IPS-18c (cell line): Measurements from ENCODE around the gene TAS2R60.
"Not testable (repeated sequence)": the region's sequence is repeated elsewhere in the genome, so short reads cannot be mapped to it uniquely, and the experiment has no call there.

Source experiments
- H3K4me3 ChIP-seq: 2 replicates; pipeline ENCODE4 v1.7.0; 2013; ENCODE audit warnings: low read depth, mild to moderate bottlenecking, low read length, moderate library complexity; ENCODE audit not compliant: insufficient read depth
- H3K9me3 ChIP-seq: one replicate; pipeline ENCODE4 v1.6.1; 2013; ENCODE audit warnings: mild to moderate bottlenecking, low read length, moderate library complexity; ENCODE audit not compliant: control insufficient read depth, insufficient read depth

TAS2R60 gene

GRCh38 chr7:143443153-143443552 is at the start of gene TAS2R60:
Gene TAS2R60, plus strand, starts transcription at chr7:143443453. Its CDS starts 0 bp downstream, at chr7:143443453.
- Histone ChIP-seq H3K9me3 (no peaks in the 10 kb centered on the region), H3K4me3 (no peak within 1 kb of the TSS)

- Histone ChIP-seq H3K4me3 (no peak overlapping the region), H3K9me3 (no peaks in the 10 kb centered on the region)
Measured at GRCh38 chr7:143394068-143394467, 49.2 kb upstream of the TAS2R60 start.

GRCh38 chr7:143394777-143395176 is 48.5 kb upstream of the TAS2R60 start:
- no peak overlapping the region for H3K4me3 ChIP-seq
- H3K9me3 ChIP-seq, result no peaks in the 10 kb centered on the region

GRCh38 chr7:143395187-143396149 is 47.8 kb upstream of the TAS2R60 start:
- Histone ChIP-seq H3K9me3 (no peaks in the 10 kb centered on the region), H3K4me3 (no peak overlapping the region)

GRCh38 chr7:143396182-143396581 is 47.1 kb upstream of the TAS2R60 start:
- Histone ChIP-seq H3K9me3 (no peaks in the 10 kb centered on the region), H3K4me3 (no peak overlapping the region)

- Histone ChIP-seq H3K4me3 (no peak overlapping the region), H3K9me3 (no peaks in the 10 kb centered on the region)
Measured at GRCh38 chr7:143396625-143397556, 46.4 kb upstream of the TAS2R60 start.

- Histone ChIP-seq H3K4me3 (no peak overlapping the region), H3K9me3 (no peaks in the 10 kb centered on the region)
Measured at GRCh38 chr7:143397710-143398530, 45.3 kb upstream of the TAS2R60 start.

- Histone ChIP-seq H3K4me3 (no peak overlapping the region), H3K9me3 (no peaks in the 10 kb centered on the region)
Measured at GRCh38 chr7:143398616-143399015, 44.6 kb upstream of the TAS2R60 start.

- no peaks in the 10 kb centered on the region for H3K9me3 ChIP-seq
- no peak overlapping the region for H3K4me3 ChIP-seq
Measured at GRCh38 chr7:143399151-143399550, 44.1 kb upstream of the TAS2R60 start.

- Histone ChIP-seq H3K4me3 (no peak overlapping the region), H3K9me3 (no peaks in the 10 kb centered on the region)
Measured at GRCh38 chr7:143399642-143400041, 43.6 kb upstream of the TAS2R60 start.

GRCh38 chr7:143401265-143401664 is 42.0 kb upstream of the TAS2R60 start:
- H3K4me3 ChIP-seq, result no peak overlapping the region
- H3K9me3 ChIP-seq, result no peaks in the 10 kb centered on the region

GRCh38 chr7:143402233-143402632 is 41.0 kb upstream of the TAS2R60 start:
- H3K9me3 ChIP-seq, H3K4me3 ChIP-seq: not testable (repeated sequence)

- Histone ChIP-seq H3K4me3 (peak overlapping the region; percentile 2; the same call in 1 of the 2 replicates), H3K9me3 (no peaks in the 10 kb centered on the region)
Measured at GRCh38 chr7:143405173-143406001, 37.9 kb upstream of the TAS2R60 start.

GRCh38 chr7:143406002-143406357 is 37.3 kb upstream of the TAS2R60 start:
- no peaks in the 10 kb centered on the region for H3K9me3 ChIP-seq
- no peak overlapping the region for H3K4me3 ChIP-seq

GRCh38 chr7:143407287-143408251 is 35.7 kb upstream of the TAS2R60 start:
- Histone ChIP-seq H3K4me3 (peak overlapping the region; percentile 74), H3K9me3 (no peaks in the 10 kb centered on the region)
